Activated naive CD4-positive, alpha-beta T cell treated with anti-CD3 and anti-CD28 coated beads, Interleukin-2, amount 50 U/mL, for 24 hours (primary cell): ENCODE results near the gene POC5.
"Not testable (repeated sequence)": the region's sequence is repeated elsewhere in the genome, so short reads cannot be mapped to it uniquely, and the experiment has no call there.

ENCODE experiments used
- H3K27ac Mint-ChIP-seq: one replicate; pipeline ENCODE4 v1.8.0; 2021; ENCODE audit warnings: mild to moderate bottlenecking, mixed read lengths
- H3K27me3 Mint-ChIP-seq: one replicate; pipeline ENCODE4 v1.8.0; 2021; ENCODE audit warnings: mixed read lengths
- H3K36me3 Mint-ChIP-seq: one replicate; pipeline ENCODE4 v1.8.0; 2021; ENCODE audit warnings: mixed read lengths
- H3K4me1 Mint-ChIP-seq: one replicate; pipeline ENCODE4 v1.8.0; 2021; ENCODE audit warnings: mixed read lengths
- H3K4me3 Mint-ChIP-seq: one replicate; pipeline ENCODE4 v1.8.0; 2021; ENCODE audit warnings: mild to moderate bottlenecking, mixed read lengths
- H3K9me3 Mint-ChIP-seq: one replicate; pipeline ENCODE4 v1.8.0; 2021; ENCODE audit warnings: mixed read lengths

Gene POC5

GRCh38 chr5:75720882-75721281 lies 3.6 kb upstream of the POC5 start:
- Mint-ChIP-seq H3K4me3 (no peak overlapping the region), H3K27ac (no peak overlapping the region), H3K4me1 (peaks cover 11% of the 10 kb centered on the region), H3K9me3 (no peaks in the 10 kb centered on the region), H3K27me3 (no peaks in the 10 kb centered on the region), H3K36me3 (no peaks in the 10 kb centered on the region)

GRCh38 chr5:75716715-75717081 lies 539 bp downstream of the POC5 start:
- H3K4me3 Mint-ChIP-seq = peak overlapping the region; percentile 98
- H3K9me3 Mint-ChIP-seq = no peaks in the 10 kb centered on the region
- peaks cover 12% of the 10 kb centered on the region for H3K36me3 Mint-ChIP-seq
- H3K27me3 Mint-ChIP-seq = no peaks in the 10 kb centered on the region
- H3K27ac Mint-ChIP-seq = peak overlapping the region; percentile 97
- H3K4me1 Mint-ChIP-seq = peaks cover 42% of the 10 kb centered on the region

GRCh38 chr5:75712091-75712490 lies 5.1 kb downstream of the POC5 start:
- Mint-ChIP-seq H3K27me3 (no peaks in the 10 kb centered on the region), H3K9me3 (no peaks in the 10 kb centered on the region), H3K4me3 (no peak overlapping the region), H3K4me1 (peaks cover 57% of the 10 kb centered on the region), H3K27ac (no peak overlapping the region), H3K36me3 (peaks cover 16% of the 10 kb centered on the region)

GRCh38 chr5:75711151-75711550 lies 6.1 kb downstream of the POC5 start:
- H3K4me3 Mint-ChIP-seq = no peak overlapping the region
- peaks cover 16% of the 10 kb centered on the region for H3K36me3 Mint-ChIP-seq
- H3K4me1 Mint-ChIP-seq = peaks cover 50% of the 10 kb centered on the region
- no peak overlapping the region for H3K27ac Mint-ChIP-seq
- H3K9me3 Mint-ChIP-seq = no peaks in the 10 kb centered on the region
- no peaks in the 10 kb centered on the region for H3K27me3 Mint-ChIP-seq

- no peak overlapping the region for H3K4me3 Mint-ChIP-seq
- H3K4me1 Mint-ChIP-seq = peaks cover 50% of the 10 kb centered on the region
- H3K36me3 Mint-ChIP-seq = peaks cover 16% of the 10 kb centered on the region
- H3K9me3 Mint-ChIP-seq = no peaks in the 10 kb centered on the region
- H3K27ac Mint-ChIP-seq = no peak overlapping the region
- H3K27me3 Mint-ChIP-seq = no peaks in the 10 kb centered on the region
These were observed 6.6 kb downstream of the POC5 start for GRCh38 chr5:75710637-75711036.

GRCh38 chr5:75707911-75708509 lies 9.2 kb downstream of the POC5 start:
- Mint-ChIP-seq H3K9me3 (no peaks in the 10 kb centered on the region), H3K27ac (no peak overlapping the region), H3K27me3 (no peaks in the 10 kb centered on the region), H3K4me1 (peaks cover 29% of the 10 kb centered on the region), H3K4me3 (no peak overlapping the region), H3K36me3 (peaks cover 9% of the 10 kb centered on the region)

GRCh38 chr5:75706775-75707174 lies 10.5 kb downstream of the POC5 start:
- Mint-ChIP-seq H3K9me3 (no peaks in the 10 kb centered on the region), H3K27ac (no peak overlapping the region), H3K4me3 (no peak overlapping the region), H3K36me3 (peaks cover 19% of the 10 kb centered on the region), H3K4me1 (peaks cover 27% of the 10 kb centered on the region), H3K27me3 (no peaks in the 10 kb centered on the region)

GRCh38 chr5:75706016-75706415 lies 11.2 kb downstream of the POC5 start:
- H3K9me3 Mint-ChIP-seq = no peaks in the 10 kb centered on the region
- no peak overlapping the region for H3K4me3 Mint-ChIP-seq
- H3K27ac Mint-ChIP-seq = peak overlapping the region; percentile 6
- no peaks in the 10 kb centered on the region for H3K27me3 Mint-ChIP-seq
- peaks cover 24% of the 10 kb centered on the region for H3K4me1 Mint-ChIP-seq
- H3K36me3 Mint-ChIP-seq = peaks cover 18% of the 10 kb centered on the region

GRCh38 chr5:75701856-75702255 lies 15.4 kb downstream of the POC5 start:
- peaks cover 16% of the 10 kb centered on the region for H3K4me1 Mint-ChIP-seq
- H3K36me3 Mint-ChIP-seq = peaks cover 24% of the 10 kb centered on the region
- no peak overlapping the region for H3K27ac Mint-ChIP-seq
- no peaks in the 10 kb centered on the region for H3K27me3 Mint-ChIP-seq
- no peak overlapping the region for H3K4me3 Mint-ChIP-seq
- H3K9me3 Mint-ChIP-seq = no peaks in the 10 kb centered on the region

GRCh38 chr5:75695472-75696351 lies 21.5 kb downstream of the POC5 start:
- H3K27ac Mint-ChIP-seq, H3K4me1 Mint-ChIP-seq, H3K4me3 Mint-ChIP-seq, H3K27me3 Mint-ChIP-seq, H3K9me3 Mint-ChIP-seq: not testable (repeated sequence)
- H3K36me3 Mint-ChIP-seq = peaks cover 18% of the 10 kb centered on the region

GRCh38 chr5:75694781-75695180 lies 22.5 kb downstream of the POC5 start:
- Mint-ChIP-seq H3K4me1 (peaks cover 5% of the 10 kb centered on the region), H3K27ac (no peak overlapping the region), H3K27me3 (no peaks in the 10 kb centered on the region), H3K9me3 (no peaks in the 10 kb centered on the region), H3K36me3 (peaks cover 18% of the 10 kb centered on the region), H3K4me3 (no peak overlapping the region)

GRCh38 chr5:75690669-75691068 lies 26.6 kb downstream of the POC5 start:
- H3K27ac Mint-ChIP-seq = no peak overlapping the region
- H3K4me3 Mint-ChIP-seq = no peak overlapping the region
- no peaks in the 10 kb centered on the region for H3K9me3 Mint-ChIP-seq
- H3K4me1 Mint-ChIP-seq = no peaks in the 10 kb centered on the region
- H3K27me3 Mint-ChIP-seq = no peaks in the 10 kb centered on the region
- H3K36me3 Mint-ChIP-seq = peaks cover 12% of the 10 kb centered on the region

GRCh38 chr5:75686480-75686879 lies 30.8 kb downstream of the POC5 start:
- peak overlapping the region; percentile 10 for H3K27ac Mint-ChIP-seq

GRCh38 chr5:75685141-75685540 lies 32.1 kb downstream of the POC5 start:
- Mint-ChIP-seq H3K9me3 (no peaks in the 10 kb centered on the region), H3K27me3 (no peaks in the 10 kb centered on the region), H3K4me3 (no peak overlapping the region), H3K36me3 (peaks cover 4% of the 10 kb centered on the region), H3K4me1 (no peaks in the 10 kb centered on the region), H3K27ac (no peak overlapping the region)

More at GRCh38 chr5:75686480-75686879, 30.8 kb downstream of the POC5 start:
- H3K4me1 Mint-ChIP-seq = no peaks in the 10 kb centered on the region
- no peaks in the 10 kb centered on the region for H3K9me3 Mint-ChIP-seq
- H3K4me3 Mint-ChIP-seq = no peak overlapping the region
- H3K36me3 Mint-ChIP-seq = peaks cover 4% of the 10 kb centered on the region
- H3K27me3 Mint-ChIP-seq = no peaks in the 10 kb centered on the region

- H3K27me3 Mint-ChIP-seq = no peaks in the 10 kb centered on the region
- no peak overlapping the region for H3K27ac Mint-ChIP-seq
- H3K4me1 Mint-ChIP-seq = peaks cover 17% of the 10 kb centered on the region
- no peaks in the 10 kb centered on the region for H3K9me3 Mint-ChIP-seq
- H3K4me3 Mint-ChIP-seq = no peak overlapping the region
- H3K36me3 Mint-ChIP-seq = peaks cover 3% of the 10 kb centered on the region
These were observed 36.0 kb downstream of the POC5 start for GRCh38 chr5:75681125-75681830.

- Mint-ChIP-seq H3K27ac (peak overlapping the region; percentile 15), H3K9me3 (no peaks in the 10 kb centered on the region), H3K4me1 (peaks cover 17% of the 10 kb centered on the region), H3K4me3 (peak overlapping the region; percentile 13), H3K27me3 (no peaks in the 10 kb centered on the region), H3K36me3 (no peaks in the 10 kb centered on the region)
These were observed 39.1 kb downstream of the POC5 start for GRCh38 chr5:75678155-75678554.
